Gastroesophageal sphincter (tissue), 3 donors: ENCODE data around the gene VSNL1.

Experiments
- CTCF ChIP-seq, 4 experiments: fragments of 200-600 bp in 2 of 4; fragments of 450-650 bp in 2 of 4; sonication (generic) in 1 of 4; IDR thresholded peaks; one replicate each; pipeline ENCODE4 v1.5.1; 2017 to 2019; ENCODE audit warnings: antibody characterized with exemption in 4 of 4, mild to moderate bottlenecking in 2 of 4, moderate library complexity in 2 of 4
- POLR2A ChIP-seq, 2 donors: fragments of 450-650 bp; IDR thresholded peaks; one replicate each; pipeline ENCODE4 v1.6.1; 2017; ENCODE audit warnings: antibody characterized with exemption in 2 of 2, mild to moderate bottlenecking in 2 of 2, moderate library complexity in 1 of 2

GRCh38 chr2:17621781-17622180 lies 81.3 kb downstream of the VSNL1 start:
- no peak for TF ChIP-seq CTCF (IDR thresholded peaks at IDR 0.05)
- no peak for TF ChIP-seq POLR2A (IDR thresholded peaks at IDR 0.05)
